Measurements from ENCODE around the gene APMAP. TPM values are rescaled to one million over a fixed set of nuclear protein-coding genes. Genes with fewer than 3 reads are reported as not detected.

The APMAP gene
- total RNA-seq, 4 donors from 2014 or later: 18.8 to 78.7 (median 57.7) TPM

GRCh38 chr20:24996449-24997377 is 4.2 kb upstream of the APMAP start:
- TF ChIP-seq CTCF (IDR thresholded peaks at IDR 0.05) (no peak), POLR2A (IDR thresholded peaks at IDR 0.05) (no peak)
- no peak overlapping the region for H3K27ac ChIP-seq
- intact Hi-C loops (cut with DNase I; ENCODE audit: low total_unique reads): loop anchor here (10.0 kb wide), 1 partner anchor 398 kb away; the partner anchor contains the start of gene ABHD12
- DNase-seq: no peak
- H3K36me3 ChIP-seq: no peaks in the 10 kb centered on the region
- H3K9me3 ChIP-seq: no peaks in the 10 kb centered on the region
- H3K4me1 ChIP-seq: peaks cover 6 to 9% of the 10 kb centered on the region in 2 donors
- H3K4me3 ChIP-seq: no peak overlapping the region
- no peaks in the 10 kb centered on the region for H3K27me3 ChIP-seq

DNA sequence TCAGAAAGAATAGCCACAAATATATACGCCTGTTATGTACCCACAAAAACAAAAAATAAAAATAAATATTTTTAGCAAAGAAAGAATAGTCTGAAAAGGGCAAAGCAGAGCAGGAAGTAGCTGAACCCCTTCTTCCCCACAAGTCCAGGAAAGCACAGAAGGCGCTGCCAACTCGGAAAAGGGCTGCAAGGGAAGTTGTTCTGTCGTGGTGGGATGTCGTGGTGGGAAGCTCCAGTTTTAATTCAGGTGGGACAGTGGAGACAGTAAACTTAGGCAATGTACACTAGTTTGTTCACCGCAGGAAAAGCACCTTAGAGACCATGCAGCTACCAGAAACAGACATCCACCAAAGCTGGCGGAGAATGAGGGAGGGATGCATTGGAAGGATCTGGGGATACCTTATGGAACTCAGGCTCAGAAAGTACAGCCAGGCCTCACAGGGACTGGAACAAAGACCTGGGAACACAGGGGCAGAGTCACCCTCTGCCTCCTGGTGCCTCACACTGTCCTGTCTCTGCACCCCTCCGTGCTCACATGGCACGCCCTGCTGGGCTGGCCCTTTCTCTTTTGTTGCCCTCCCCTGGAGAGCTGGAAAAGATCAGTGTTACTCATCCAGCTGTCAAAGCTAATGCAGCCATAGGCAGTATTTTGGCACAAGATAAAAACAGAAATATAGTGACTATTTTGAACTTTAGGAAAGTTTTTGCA is 3.3 kb upstream of the APMAP start:
- Histone ChIP-seq H3K4me3 (no peak overlapping the region), H3K27ac (no peak overlapping the region), H3K27me3 (no peaks in the 10 kb centered on the region), H3K4me1 (peaks cover 7 to 13% of the 10 kb centered on the region in 2 donors), H3K36me3 (no peaks in the 10 kb centered on the region), H3K9me3 (no peaks in the 10 kb centered on the region)
- TF ChIP-seq POLR2A (IDR thresholded peaks at IDR 0.05) (no peak), CTCF (IDR thresholded peaks at IDR 0.05) (no peak)
- DNase-seq: no peak
- intact Hi-C loops (cut with DNase I; ENCODE audit: low total_unique reads): loop anchor here (2.0 to 10.0 kb wide), 2 partner anchors 69 to 399 kb away; partner anchors contain the start of gene ABHD12

GRCh38 chr20:24994470-24995368 is 2.2 kb upstream of the APMAP start:
- Histone ChIP-seq H3K27ac (peak overlapping the region in 1 of 2 donors; percentile 36), H3K36me3 (no peaks in the 10 kb centered on the region), H3K27me3 (no peaks in the 10 kb centered on the region), H3K9me3 (no peaks in the 10 kb centered on the region), H3K4me3 (peak overlapping the region in 1 of 2 donors; percentile 13), H3K4me1 (peaks cover 2 to 13% of the 10 kb centered on the region in 2 donors)
- intact Hi-C loops (cut with DNase I; ENCODE audit: low total_unique reads): loop anchor here (2.0 to 10.0 kb wide), 2 partner anchors 70 to 400 kb away; partner anchors contain the start of gene ABHD12
- no peak for TF ChIP-seq POLR2A (IDR thresholded peaks at IDR 0.05)
- TF ChIP-seq CTCF (IDR thresholded peaks at IDR 0.05): peak; percentile 94 to 97 (median 95)
- DNase-seq: peak; percentile 82 to 86

- intact Hi-C loops (cut with DNase I; ENCODE audit: low total_unique reads): loop anchor here (2.0 to 10.0 kb wide), 2 partner anchors 71 to 401 kb away; partner anchors contain the start of gene ABHD12
- Histone ChIP-seq H3K36me3 (no peaks in the 10 kb centered on the region), H3K4me3 (no peak overlapping the region), H3K4me1 (peaks cover 0 to 13% of the 10 kb centered on the region in 2 donors), H3K9me3 (no peaks in the 10 kb centered on the region), H3K27ac (no peak overlapping the region), H3K27me3 (no peaks in the 10 kb centered on the region)
- TF ChIP-seq CTCF (IDR thresholded peaks at IDR 0.05) (no peak), POLR2A (IDR thresholded peaks at IDR 0.05) (no peak)
- no peak for DNase-seq
Observed at GRCh38 chr20:24994186-24994465, 1.6 kb upstream of the APMAP start.

All from uterus (tissue), 4 donors.